Coronary artery (tissue), 2 donors: ENCODE data around the gene CLK3.

Experiments used
- DNase-seq: peaks from one replicate; pipeline ENCODE4 v3.0.0-alpha.2; 2017; ENCODE audit warnings: low spot score
- H3K27ac ChIP-seq, 2 donors: fragments of 200-600 bp; sonication (generic); one replicate each; pipeline ENCODE4 v1.5.1; 2016 to 2019
- H3K4me3 ChIP-seq: fragments of 200-600 bp; sonication (generic); 2 replicates; pipeline ENCODE4 v1.5.1; 2016; ENCODE audit warnings: mild to moderate bottlenecking, moderate library complexity
- CTCF ChIP-seq: fragments of 200-600 bp; sonication (generic); IDR thresholded peaks from one replicate; pipeline ENCODE4 v1.5.1; 2019; ENCODE audit warnings: antibody characterized with exemption

CLK3 gene

GRCh38 chr15:74580538-74581350 lies 34.9 kb upstream of the CLK3 start:
- no peak overlapping the region for H3K4me3 ChIP-seq
- no peak overlapping the region for H3K27ac ChIP-seq
- no peak for DNase-seq
- TF ChIP-seq CTCF = no peak

GRCh38 chr15:74584204-74584603 lies 31.4 kb upstream of the CLK3 start:
- DNase-seq = no peak
- Histone ChIP-seq H3K27ac (no peak overlapping the region), H3K4me3 (no peak overlapping the region)
- no peak for TF ChIP-seq CTCF

- Histone ChIP-seq H3K4me3 (no peak overlapping the region), H3K27ac (no peak overlapping the region)
- DNase-seq = no peak
- TF ChIP-seq CTCF = no peak
Observed at GRCh38 chr15:74584779-74585178, 30.9 kb upstream of the CLK3 start.

GRCh38 chr15:74585191-74585590 lies 30.4 kb upstream of the CLK3 start:
- no peak for TF ChIP-seq CTCF
- DNase-seq = no peak
- H3K27ac ChIP-seq = no peak overlapping the region
- H3K4me3 ChIP-seq = no peak overlapping the region

- no peak for TF ChIP-seq CTCF
- H3K4me3 ChIP-seq = no peak overlapping the region
Observed at GRCh38 chr15:74585857-74586256, 29.8 kb upstream of the CLK3 start.

GRCh38 chr15:74589826-74590225 lies 25.8 kb upstream of the CLK3 start:
- DNase-seq = no peak
- no peak overlapping the region for H3K27ac ChIP-seq
- H3K4me3 ChIP-seq = no peak overlapping the region
- TF ChIP-seq CTCF = no peak

More at GRCh38 chr15:74585857-74586256, 29.8 kb upstream of the CLK3 start:
- DNase-seq = no peak
- H3K27ac ChIP-seq = no peak overlapping the region

GRCh38 chr15:74592222-74592621 lies 23.4 kb upstream of the CLK3 start:
- TF ChIP-seq CTCF = no peak

More at GRCh38 chr15:74592222-74592621, 23.4 kb upstream of the CLK3 start:
- H3K4me3 ChIP-seq = no peak overlapping the region
- H3K27ac ChIP-seq = no peak overlapping the region
- no peak for DNase-seq
